ENCODE measurements around the gene C16orf89.
"Not testable (repeated sequence)": the region's sequence is repeated elsewhere in the genome, so short reads cannot be mapped to it uniquely, and the experiment has no call there.

The C16orf89 gene

GRCh38 chr16:5089911-5090555 lies 24.3 kb upstream of the C16orf89 start:
- H3K4me3 ChIP-seq (replicated peaks; ENCODE audit: low read depth, low read length); DNase-seq (ENCODE audit: low read depth): not testable (repeated sequence)

DNA sequence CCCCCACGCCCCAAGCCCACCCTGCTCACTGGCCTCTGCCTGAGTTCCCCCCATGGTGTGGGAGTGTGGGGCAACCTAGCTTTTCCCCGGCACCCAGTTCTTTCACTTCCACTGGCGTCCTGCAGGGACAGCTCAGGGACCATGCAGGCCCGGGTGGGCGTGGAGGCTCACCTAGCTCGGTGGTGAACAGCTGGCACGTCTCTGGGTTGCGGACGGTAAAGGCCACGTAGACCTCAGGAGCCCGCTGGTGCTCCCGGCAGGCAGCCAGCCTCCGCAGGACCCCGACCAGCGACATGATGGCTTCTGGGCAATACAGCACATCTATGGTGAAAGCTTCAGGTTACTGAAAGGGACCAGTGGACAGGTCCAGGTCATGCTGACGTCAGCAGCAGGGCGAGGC lies 23.2 kb upstream of the C16orf89 start:
- not testable (repeated sequence) for DNase-seq (ENCODE audit: low read depth); H3K4me3 ChIP-seq (replicated peaks; ENCODE audit: low read depth, low read length)

DNA sequence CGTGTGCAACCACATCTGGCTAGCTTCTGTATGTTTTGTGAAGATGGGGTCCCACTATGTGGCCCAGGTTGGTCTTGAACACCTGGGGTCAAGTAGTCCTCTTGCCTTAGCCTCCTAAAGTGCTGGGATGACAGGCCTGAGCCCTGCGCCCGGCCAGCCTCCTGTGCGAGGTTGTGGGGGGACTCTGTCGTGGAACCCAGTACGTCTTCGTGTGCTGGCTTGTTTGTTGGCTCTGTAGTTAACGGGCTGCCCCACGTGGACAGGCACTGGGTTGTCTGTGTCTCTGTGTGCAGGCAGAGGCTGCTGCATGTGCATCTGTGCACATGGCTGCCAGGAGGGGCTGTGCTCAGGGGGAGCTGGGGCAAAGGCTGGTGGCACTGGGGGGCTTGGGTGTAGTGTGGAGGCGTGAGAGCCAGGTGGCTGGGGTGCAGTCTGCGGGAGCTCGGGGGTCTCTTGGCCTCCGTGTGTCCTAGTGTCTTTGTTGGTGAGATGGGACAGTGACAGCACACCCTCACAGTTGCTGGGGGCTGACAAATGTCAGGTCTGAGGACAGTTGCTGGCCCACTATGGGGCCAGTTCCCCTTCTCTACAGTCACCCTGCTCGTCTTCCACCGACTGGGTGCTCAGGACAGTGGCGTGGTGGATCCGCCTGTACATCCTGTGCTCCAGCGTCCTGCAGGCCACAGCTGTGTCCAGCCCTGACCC lies 22.5 kb upstream of the C16orf89 start:
- not testable (repeated sequence) for DNase-seq (ENCODE audit: low read depth); H3K4me3 ChIP-seq (replicated peaks; ENCODE audit: low read depth, low read length)

DNA sequence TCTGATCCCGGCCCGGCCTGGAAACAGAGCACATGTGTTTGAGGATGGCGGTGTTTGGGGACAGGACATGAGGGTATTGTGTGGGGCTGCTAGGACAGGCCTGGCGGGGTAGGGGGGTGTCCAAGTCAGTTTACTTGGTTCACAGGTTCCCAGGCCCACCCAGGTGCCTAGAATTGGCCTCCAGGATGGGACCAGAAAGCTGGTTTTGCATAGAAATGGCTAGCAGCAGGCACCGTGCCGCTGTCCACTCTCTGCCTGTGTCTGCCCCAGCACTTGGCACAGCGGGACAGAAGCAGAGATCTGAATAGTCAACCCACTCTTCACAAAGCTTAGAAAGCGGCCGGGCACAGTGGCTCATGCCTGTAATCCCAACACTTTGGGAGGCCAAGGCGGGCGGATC lies 20.0 kb upstream of the C16orf89 start:
- not testable (repeated sequence) for DNase-seq (ENCODE audit: low read depth); H3K4me3 ChIP-seq (replicated peaks; ENCODE audit: low read depth, low read length)

DNA sequence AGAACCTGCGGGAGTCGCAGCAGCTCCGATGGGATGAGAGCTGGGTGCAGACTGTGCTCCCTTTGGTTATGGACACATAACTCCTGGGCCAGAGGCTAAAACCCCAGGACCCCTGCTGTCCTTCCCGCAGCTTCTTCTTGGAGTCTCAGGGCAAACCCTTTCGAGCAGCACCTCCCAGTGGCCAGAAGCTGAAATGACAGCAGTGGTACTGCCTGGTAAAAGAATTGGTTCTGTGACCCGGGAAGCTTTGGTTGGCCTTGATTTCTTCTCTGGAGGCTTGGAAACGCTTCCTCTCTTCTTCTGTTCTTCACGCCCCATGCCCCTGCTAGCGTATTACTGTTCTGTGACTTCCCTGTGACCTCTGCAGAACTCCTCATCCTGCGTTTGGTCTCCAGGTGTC lies 19.0 kb upstream of the C16orf89 start:
- TF ChIP-seq, protein P1, sequence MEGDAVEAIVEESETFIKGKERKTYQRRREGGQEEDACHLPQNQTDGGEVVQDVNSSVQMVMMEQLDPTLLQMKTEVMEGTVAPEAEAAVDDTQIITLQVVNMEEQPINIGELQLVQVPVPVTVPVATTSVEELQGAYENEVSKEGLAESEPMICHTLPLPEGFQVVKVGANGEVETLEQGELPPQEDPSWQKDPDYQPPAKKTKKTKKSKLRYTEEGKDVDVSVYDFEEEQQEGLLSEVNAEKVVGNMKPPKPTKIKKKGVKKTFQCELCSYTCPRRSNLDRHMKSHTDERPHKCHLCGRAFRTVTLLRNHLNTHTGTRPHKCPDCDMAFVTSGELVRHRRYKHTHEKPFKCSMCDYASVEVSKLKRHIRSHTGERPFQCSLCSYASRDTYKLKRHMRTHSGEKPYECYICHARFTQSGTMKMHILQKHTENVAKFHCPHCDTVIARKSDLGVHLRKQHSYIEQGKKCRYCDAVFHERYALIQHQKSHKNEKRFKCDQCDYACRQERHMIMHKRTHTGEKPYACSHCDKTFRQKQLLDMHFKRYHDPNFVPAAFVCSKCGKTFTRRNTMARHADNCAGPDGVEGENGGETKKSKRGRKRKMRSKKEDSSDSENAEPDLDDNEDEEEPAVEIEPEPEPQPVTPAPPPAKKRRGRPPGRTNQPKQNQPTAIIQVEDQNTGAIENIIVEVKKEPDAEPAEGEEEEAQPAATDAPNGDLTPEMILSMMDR (IDR thresholded peaks at IDR 0.05; ENCODE audit: low read length, missing control alignments), result peak; percentile 59
- not testable (repeated sequence) for H3K4me3 ChIP-seq (replicated peaks; ENCODE audit: low read depth, low read length)
- peak; percentile 68 for DNase-seq (ENCODE audit: low read depth)

- not testable (repeated sequence) for DNase-seq (ENCODE audit: low read depth)
Measured at GRCh38 chr16:5084099-5084731, 18.5 kb upstream of the C16orf89 start.

GRCh38 chr16:5083646-5084045 lies 17.9 kb upstream of the C16orf89 start:
- H3K4me3 ChIP-seq (replicated peaks; ENCODE audit: low read depth, low read length); DNase-seq (ENCODE audit: low read depth): not testable (repeated sequence)

More at GRCh38 chr16:5084099-5084731, 18.5 kb upstream of the C16orf89 start:
- not testable (repeated sequence) for H3K4me3 ChIP-seq (replicated peaks; ENCODE audit: low read depth, low read length)

- DNase-seq (ENCODE audit: low read depth), result not testable (repeated sequence)
Measured at GRCh38 chr16:5080996-5081395, 15.2 kb upstream of the C16orf89 start.

GRCh38 chr16:5080461-5080860 lies 14.7 kb upstream of the C16orf89 start:
- DNase-seq (ENCODE audit: low read depth); H3K4me3 ChIP-seq (replicated peaks; ENCODE audit: low read depth, low read length): not testable (repeated sequence)

More at GRCh38 chr16:5080996-5081395, 15.2 kb upstream of the C16orf89 start:
- H3K4me3 ChIP-seq (replicated peaks; ENCODE audit: low read depth, low read length), result not testable (repeated sequence)

DNA sequence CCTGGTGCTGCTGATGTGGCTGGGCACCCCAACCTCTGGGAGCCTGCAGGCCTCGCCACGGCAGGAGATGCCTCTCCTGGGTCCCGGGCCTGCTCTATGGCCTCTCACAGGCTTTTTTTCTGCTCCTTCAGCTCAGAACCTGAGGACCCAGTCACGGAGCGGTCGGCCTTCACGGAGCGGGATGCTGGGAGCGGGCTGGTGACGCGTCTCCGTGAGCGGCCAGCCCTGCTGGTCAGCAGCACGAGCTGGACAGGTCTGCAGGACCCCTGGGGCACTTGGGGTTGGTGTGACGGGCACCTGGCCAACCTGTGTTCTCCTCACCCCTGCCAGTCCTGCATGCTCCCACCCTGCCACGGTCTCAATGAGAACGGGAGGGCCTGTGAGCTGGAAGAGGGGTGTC lies 12.9 kb upstream of the C16orf89 start:
- H3K4me3 ChIP-seq (replicated peaks; ENCODE audit: low read depth, low read length), result no peak overlapping the region
- no peak for DNase-seq (ENCODE audit: low read depth)
- TF ChIP-seq, protein P1 (IDR thresholded peaks at IDR 0.05; ENCODE audit: low read length, missing control alignments), result no peak

- TF ChIP-seq, protein P1 (IDR thresholded peaks at IDR 0.05; ENCODE audit: low read length, missing control alignments), result no peak
- no peak for DNase-seq (ENCODE audit: low read depth)
- no peak overlapping the region for H3K4me3 ChIP-seq (replicated peaks; ENCODE audit: low read depth, low read length)
Measured at GRCh38 chr16:5077304-5077703, 11.5 kb upstream of the C16orf89 start.
